HL-60/S4 (cell line): ENCODE measurements around the gene GPR137B.
"Not testable (repeated sequence)": the region's sequence is repeated elsewhere in the genome, so short reads cannot be mapped to it uniquely, and the experiment has no call there.

Source experiments
- in situ Hi-C: fragments of 300-500 bp; cut with MboI; formaldehyde crosslinking; loops from 2 replicates; pipeline ENCODE4 v1.14.3; 2022; ENCODE audit warnings: low sequenced_read_pairs

GPR137B gene, protein sequence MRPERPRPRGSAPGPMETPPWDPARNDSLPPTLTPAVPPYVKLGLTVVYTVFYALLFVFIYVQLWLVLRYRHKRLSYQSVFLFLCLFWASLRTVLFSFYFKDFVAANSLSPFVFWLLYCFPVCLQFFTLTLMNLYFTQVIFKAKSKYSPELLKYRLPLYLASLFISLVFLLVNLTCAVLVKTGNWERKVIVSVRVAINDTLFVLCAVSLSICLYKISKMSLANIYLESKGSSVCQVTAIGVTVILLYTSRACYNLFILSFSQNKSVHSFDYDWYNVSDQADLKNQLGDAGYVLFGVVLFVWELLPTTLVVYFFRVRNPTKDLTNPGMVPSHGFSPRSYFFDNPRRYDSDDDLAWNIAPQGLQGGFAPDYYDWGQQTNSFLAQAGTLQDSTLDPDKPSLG

DNA sequence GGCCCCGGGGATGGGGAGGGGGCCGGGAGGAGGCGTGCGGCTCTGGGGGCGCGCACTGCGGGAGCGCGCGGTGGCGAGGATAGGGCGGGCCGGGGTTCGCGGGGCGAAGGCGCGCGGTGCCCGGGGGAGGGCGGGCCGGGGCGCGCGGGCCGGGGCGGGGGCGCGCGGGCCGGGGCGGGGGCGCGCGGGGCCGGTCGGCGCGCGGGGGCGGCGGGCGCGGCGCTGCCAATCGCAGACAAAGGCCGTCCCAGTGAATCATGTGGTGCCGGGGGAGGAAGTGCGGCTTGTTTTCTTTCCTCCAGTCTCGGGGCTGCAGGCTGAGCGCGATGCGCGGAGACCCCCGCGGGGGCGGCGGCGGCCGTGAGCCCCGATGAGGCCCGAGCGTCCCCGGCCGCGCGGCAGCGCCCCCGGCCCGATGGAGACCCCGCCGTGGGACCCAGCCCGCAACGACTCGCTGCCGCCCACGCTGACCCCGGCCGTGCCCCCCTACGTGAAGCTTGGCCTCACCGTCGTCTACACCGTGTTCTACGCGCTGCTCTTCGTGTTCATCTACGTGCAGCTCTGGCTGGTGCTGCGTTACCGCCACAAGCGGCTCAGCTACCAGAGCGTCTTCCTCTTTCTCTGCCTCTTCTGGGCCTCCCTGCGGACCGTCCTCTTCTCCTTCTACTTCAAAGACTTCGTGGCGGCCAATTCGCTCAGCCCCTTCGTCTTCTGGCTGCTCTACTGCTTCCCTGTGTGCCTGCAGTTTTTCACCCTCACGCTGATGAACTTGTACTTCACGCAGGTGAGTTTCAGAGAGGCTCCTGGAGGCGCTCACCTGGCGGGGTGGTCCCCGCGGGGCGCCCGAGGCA, at the start of gene GPR137B:
TSS of gene GPR137B (plus strand) at position 287 of the 851 bp plus-strand sequence. CDS start at position 371, 84 bp downstream.
- in situ Hi-C loops = no loop called here

DNA sequence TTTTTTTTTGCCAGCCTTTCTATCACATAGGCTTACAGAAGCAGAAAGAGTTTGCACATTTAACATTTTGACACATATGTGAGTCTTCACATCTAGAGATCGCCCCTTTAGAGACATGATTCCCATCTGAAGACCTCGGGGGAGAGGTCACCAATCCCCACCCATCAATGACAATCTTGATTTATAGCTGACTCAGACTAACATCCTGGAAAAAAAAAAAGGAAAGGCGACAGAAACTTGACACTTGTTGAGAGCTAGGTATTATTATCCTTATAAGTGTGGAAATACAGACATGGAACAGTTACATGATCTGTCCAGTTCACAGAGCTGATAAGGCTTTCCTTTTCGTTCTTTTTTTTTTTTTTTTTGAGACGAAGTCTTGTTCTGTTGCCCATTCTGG, 49.4 kb upstream of the GPR137B start:
- in situ Hi-C loops = no loop called here

DNA sequence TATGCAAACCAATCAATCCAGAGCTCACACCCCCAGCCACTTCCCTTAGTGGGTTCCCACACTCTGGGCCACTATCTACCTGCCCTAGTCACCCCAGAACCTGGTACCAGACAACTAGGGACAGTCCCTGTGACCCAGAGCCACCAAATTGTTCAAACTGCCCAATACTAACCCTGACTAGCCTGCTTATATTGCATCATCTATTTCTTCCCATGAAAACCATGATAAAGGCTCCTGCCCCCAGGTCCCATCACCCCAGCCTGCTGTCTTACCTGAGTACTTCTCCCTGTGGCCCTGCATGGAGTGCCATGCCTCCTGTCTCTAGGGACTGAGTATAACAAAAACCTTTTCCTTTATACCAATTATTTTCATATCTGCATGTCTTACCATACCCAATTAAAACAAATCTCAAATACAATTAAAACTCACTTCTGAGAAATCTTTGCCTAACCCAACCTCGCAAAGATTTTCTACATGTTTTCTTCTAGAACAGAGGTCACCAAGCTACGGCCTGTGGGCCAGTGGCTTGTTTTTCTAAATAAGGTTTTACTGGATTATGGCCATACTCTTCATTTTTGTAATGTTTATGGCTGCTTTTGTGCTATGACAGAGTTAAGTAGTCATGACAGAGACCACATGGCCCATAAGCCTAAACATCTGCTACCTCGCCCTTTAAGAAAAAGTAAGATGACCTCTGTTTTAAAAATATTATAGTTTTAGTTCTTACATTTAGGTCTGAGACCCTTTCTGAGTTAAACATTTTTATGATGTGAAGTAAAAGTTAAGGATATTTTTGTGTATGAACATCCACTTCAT, 46.4 kb upstream of the GPR137B start:
- in situ Hi-C loops = no loop called here

DNA sequence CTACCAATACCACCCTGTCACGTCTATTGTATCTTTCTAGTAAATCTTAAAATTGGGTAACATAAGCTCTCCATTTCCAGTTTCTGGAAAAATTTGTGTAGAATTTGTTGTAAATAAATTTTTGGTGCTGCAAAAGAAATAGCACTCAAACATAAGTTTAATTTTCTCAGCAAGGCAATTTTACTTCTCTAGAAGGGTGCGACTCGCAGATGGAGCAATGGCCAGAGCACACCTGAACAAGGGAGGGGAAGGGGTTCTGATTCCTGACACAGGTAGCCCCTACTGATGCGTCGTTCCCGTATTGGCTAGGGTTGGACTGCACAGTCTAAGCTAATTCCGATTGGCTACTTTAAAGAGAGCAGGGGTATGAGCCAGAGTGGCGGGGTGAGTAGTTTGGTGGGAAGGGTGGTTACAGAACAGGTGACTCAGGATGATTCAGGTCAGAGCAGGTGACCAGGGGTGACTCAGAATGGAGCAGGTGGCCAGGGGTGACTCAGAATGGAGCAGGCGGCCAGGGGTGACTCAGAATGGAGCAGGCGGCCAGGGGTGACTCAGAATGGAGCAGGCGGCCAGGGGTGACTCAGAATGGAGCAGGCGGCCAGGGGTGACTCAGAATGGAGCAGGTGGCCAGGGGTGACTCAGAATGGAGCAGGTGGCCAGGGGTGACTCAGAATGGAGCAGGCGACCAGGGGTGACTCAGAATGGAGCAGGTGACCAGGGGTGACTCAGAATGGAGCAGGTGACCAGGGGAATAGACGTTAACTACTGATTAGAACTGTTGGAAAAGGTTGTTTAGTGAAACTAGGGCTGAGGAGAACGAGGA, 45.5 kb upstream of the GPR137B start:
- in situ Hi-C loops = not testable (repeated sequence)

DNA sequence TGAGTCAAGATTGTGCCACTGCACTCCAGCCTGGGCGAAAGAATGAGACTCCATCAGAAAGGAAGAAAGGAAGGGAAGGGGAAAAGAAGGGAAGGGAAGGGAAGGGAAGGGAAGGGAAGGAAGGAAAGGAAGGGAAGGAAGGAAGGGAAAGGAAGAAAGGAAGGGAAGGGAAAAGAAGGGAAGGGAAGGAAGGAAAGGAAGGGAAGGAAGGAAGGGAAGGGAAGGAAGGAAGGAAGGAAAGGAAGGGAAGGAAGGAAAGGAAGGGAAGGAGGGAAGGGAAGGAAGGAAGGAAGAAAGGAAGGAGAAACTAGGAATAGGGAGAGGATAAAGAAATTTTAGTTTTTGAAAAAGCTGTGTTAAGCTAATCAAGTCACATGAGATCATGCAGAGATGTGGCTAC, 44.1 kb upstream of the GPR137B start:
- in situ Hi-C loops = no loop called here

DNA sequence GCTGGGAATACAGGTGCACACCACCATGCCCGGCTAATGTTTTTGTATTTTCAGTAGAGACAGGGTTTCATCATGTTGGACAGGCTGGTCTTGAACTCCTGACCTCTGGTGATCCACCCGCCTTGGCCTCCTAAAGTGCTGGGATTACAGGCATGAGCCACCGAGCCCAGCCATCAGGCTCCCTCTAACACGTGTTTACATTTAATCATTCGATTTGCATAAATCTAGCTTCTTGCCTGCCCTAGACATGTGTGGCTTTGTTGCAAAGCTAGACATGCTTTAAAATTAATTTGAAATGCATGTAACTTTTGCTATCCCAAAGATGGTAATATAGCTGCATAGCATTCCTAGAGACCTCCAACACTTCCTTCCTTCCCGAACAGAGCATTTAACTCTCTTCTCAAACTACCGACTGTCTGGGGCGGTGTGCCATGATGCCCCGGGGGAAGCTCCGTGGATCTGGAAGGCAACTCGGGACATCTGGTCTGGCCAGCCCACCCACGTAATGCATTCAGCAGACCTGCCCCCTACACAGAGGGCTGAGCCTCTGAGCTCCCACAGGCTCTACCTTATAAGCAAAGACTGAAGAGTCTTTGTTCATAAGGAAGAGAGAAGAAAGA, 42.9 kb upstream of the GPR137B start:
- in situ Hi-C loops = no loop called here

DNA sequence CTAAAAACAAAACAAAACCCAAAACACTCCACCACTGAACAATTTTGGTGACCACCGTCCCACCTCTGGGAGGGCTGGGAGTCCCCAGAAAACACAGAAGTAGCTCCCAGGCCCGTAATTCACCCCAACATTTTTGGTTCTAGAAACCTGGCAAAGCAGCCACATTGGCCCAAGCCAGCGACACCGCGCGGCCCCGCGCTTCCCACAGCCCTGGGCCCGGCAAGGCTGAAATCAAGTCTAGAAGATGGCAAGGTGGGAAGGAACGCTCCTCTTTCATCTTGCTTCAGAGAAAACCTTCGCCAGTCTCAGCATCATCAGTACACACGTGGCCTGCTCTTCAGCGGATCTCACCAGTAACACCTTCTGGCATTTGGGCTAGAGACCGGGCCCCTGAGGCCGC, 41.5 kb upstream of the GPR137B start:
- in situ Hi-C loops = loop anchor here (25.0 kb wide), 2 partner anchors 1287 to 1462 kb away; no protein-coding TSS in a partner anchor

DNA sequence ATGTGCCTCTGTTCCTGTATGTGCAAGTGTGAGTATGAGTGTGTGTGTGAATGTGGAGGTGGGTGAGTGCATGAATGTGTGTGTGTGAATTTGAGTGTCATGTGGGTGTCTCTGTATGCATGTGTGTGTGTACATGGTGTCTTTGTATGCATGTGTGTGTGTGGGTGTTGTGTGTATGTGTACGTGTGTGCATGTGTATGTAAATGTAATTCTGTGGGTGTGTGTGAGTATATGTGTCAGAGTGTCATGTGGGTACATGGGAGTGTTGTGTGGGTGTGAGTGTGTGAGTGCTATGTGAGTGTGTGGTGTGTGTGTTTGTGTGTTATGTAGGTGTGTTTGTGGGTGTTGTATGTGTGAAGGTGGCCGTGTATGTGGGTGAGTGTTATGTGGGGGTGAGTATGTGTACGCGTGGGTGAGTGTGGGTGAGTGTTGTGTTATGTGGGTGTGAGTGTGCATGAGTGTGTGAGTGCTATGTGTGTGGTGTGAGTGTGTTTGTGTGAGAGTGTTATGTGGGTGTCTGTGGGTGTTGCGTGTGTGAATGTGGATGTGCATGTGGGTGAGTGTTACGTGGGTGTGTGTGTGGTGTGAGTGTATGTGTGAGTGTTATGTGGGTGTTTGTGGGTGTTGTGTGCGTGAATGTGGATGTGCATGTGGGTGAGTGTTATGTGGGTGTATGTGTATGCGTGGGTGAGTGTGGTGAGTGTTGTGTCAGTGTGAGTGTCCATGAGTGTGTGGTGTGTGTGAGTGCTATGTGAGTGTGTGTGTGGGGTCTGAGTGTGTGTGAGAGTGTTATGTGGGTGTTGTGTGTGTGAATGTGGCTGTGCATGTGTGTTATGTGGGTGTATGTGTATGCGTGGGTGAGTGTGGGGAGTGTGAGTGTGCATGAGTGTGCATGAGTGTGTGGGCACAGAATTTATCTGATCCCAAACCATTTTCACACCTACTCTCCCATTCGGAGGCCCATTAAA, 40.8 kb upstream of the GPR137B start:
- in situ Hi-C loops = loop anchor here (25.0 kb wide), 2 partner anchors 1286 to 1461 kb away; no protein-coding TSS in a partner anchor

DNA sequence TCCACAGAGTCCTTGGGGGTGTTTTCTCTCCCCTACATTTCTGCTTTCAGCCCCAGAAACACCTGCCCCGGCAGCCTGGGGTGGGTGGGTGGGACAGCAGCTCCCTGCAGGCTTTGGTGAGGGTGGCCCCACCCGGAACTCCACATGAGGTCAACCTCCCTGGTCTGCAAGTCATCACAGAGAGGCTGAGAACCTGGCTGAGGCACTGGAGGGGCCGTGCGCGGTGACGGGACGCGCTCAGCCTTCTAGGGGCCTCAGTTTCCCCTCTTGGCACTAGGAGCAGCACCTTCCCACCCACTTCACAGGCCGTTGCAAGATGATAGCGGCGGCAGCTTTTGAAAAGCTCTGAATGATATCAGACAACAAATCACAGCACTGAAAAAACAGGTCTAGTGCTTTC, 39.7 kb upstream of the GPR137B start:
- in situ Hi-C loops = loop anchor here (25.0 kb wide), 2 partner anchors 1285 to 1460 kb away; no protein-coding TSS in a partner anchor

DNA sequence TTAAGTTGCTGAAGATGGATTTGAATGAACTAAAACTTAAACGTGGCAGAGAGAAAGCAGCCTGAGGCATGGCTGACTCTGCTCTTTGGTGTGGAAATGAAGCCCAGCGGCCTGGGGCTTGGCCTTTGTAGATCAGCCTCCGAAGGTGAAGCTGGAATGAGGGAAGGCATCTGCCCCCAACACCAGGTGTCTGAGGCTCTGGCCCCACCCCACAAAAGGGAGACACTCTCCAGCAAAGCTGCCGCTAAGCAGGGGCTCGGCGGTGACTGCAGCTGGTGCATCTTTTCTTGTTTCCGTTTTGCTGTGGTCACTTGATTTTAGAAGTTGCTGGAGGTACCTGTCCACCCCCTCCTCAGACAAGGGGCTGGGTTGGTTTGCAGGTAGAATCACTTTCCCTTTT, 39.3 kb upstream of the GPR137B start:
- in situ Hi-C loops = loop anchor here (25.0 kb wide), 2 partner anchors 1284 to 1459 kb away; no protein-coding TSS in a partner anchor

DNA sequence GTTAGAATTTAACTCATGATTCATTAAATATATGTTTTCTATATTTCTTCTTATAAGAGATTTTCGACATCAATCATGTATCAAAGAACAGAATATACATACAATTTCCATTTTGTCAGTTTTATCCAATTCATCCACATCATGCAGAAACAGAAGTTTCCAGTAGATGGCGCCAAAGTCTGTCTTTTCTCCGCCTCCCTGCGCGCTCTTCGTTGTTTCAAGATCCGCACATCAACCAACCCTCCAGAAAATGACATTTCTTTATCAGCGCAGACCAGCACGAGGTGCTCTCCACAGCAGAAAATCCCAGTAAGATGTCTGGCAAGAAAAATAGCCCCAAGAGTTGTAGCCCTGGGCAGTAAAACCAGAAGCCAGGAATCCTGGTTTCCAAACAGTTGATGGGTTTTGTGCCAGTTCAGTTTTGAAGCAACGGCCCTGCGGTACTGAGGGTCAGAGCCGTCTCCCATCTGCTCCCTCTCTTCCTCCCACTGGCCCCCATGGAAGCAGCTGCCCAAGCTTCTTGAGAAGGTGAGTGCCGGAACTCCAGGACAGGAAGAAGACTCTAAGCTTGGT, 38.6 kb upstream of the GPR137B start:
- in situ Hi-C loops = loop anchor here (25.0 kb wide), 2 partner anchors 1284 to 1459 kb away; no protein-coding TSS in a partner anchor

DNA sequence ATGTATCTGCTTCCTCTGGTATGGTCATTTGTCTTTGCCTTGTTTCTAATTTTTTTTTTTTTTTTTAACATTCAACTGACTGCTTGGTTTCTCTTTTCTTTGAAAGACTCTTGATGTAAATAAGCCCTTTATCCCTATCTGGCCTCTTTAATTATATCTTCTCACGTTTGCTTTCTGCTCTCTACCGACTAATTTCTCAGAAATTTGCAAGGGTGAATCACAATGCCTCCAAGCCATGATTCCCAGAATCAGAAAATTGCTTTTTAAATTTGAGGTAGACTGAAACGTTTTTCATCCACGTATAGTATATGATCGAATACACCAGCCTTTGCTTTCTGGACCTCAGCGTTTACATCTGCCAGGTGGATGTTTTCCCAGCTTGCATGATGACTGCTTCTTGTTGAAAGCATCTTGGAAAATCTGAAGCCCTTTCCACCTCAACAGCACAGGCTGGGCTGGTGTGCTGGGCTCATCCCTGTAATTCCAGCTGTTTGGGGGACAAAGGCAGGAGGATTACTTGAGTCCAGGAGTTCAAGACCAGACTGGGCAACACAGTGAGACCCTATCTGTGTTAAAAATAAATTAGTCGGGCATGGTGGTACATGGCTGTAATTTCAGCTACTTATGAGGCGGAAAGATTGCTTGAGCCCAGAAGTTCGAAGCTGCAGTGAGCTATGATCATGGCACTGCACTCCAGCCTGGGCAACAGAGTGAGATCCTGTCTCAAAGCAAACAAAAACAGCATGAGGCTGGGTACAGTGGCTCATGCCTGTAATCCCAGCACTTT, 35.0 kb upstream of the GPR137B start:
- in situ Hi-C loops = loop anchor here (25.0 kb wide), 2 partner anchors 1280 to 1455 kb away; no protein-coding TSS in a partner anchor

DNA sequence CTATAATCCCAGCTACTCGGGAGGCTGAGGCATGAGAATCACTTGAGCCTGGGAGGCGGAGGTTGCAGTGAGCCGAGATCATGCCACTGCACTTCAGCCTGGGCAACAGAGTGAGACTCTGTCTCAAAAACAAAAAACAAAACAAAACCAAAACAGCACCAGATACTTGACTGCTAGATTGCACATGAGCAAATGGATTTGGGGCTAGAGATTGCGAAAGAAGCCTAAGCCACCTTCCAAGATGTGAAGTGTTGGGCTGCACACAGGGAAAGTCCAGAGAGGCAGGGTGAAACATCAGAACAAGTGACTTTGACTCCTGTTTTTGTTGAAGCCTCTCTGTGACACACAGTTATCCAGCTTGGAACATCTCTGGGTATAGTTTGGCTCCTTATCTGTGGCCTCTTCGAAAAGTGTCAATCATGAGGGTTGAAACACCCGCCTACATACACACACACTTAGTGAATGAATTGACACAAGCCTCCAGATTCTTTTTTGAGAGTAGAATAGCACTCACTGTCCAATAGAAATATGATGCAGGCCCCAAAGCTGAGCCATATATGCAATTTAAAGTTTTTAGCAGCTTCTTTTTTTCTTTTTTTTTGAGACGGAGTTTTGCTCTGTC, 34.2 kb upstream of the GPR137B start:
- in situ Hi-C loops = loop anchor here (25.0 kb wide), 2 partner anchors 1279 to 1454 kb away; no protein-coding TSS in a partner anchor

DNA sequence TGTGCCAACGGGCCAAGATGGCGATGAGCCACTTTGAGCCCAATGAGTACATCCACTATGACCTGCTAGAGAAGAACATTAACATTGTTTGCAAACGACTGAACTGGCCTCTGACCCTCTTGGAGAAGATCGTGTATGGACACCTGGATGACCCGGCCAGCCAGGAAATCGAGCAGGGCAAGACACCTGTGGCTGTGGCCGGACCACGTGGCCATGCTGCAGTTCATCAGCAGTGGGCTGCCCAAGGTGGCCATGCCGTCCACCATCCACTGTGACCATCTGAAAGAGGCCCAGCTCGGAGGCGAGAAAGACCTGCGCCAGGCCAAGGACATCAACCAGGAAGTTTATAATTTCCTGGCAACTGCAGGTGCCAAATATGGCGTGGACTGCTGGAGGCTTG, 32.2 kb upstream of the GPR137B start:
- in situ Hi-C loops = loop anchor here (10.0 to 25.0 kb wide), 3 partner anchors 375 to 1452 kb away; no protein-coding TSS in a partner anchor

DNA sequence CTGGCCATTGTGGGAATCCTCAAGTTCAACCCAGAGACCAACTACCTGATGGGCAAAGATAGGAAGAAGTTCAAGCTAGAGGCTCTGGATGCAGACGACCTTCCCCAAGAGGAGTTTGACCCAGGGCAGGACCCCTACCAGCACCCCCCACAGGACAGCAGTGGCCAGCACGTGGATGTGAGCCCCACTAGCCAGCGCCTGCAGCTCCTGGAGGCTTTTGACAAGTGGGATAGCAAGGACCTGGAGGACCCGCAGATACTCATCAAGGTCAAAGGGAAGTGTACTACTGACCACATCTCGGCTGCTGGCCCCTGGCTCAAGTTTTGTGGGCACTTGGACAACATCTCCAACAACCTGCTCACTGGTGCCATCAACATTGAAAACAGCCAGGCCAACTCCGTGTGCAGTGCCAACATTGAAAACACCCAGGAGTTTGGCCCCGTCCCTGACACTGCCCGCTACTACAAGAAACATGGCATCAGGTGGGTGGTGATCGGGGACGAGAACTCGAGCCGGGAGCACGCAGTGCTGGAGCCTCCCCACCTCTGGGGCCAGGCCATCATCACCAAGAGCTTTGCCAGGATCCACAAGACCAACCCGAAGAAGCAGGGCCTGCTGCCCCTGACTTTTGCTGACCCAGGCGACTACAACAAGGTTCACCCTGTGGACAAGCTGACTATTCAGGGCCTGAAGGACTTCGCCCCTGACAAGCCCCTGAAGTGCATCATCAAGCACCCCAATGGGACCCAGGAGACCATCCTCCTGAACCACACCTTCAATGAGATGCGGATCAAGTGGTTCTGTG, 30.6 kb upstream of the GPR137B start:
- in situ Hi-C loops = loop anchor here (10.0 to 25.0 kb wide), 3 partner anchors 373 to 1451 kb away; no protein-coding TSS in a partner anchor

DNA sequence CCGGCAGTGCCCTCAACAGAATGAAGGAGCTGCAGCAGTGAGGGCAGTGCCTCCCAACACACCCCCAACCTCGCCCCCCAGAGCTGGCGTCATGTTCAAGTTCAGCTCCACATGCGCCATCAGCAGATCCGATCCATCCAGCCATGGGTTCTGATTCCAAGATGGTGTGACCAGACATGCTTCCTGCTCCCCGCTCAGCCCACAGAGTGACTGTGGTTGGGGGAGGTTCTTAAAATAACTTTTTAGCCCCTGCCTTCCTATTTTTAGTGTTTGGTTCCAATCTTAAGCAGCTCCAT, 30.1 kb upstream of the GPR137B start:
- in situ Hi-C loops = loop anchor here (10.0 to 25.0 kb wide), 3 partner anchors 373 to 1450 kb away; no protein-coding TSS in a partner anchor
